ENCODE measurements around the gene NCLN. TPM values are rescaled to one million over a fixed set of nuclear protein-coding genes. Genes with fewer than 3 reads are reported as not detected.

The NCLN gene
- total RNA-seq, 2 experiments from 2014 or later = 55.9 to 56.8 TPM

GRCh38 chr19:3176715-3177501, 8.8 kb upstream of the NCLN start:
- POLR2A ChIA-PET = no interaction called here
- CTCF ChIA-PET = interaction anchor here (0.9 kb wide), 1 partner anchor 15 kb away, joined by 3 read pairs; no protein-coding TSS in a partner anchor
- ATAC-seq = peak; percentile 63

GRCh38 chr19:3178377-3178972, 7.3 kb upstream of the NCLN start, which contains the start of gene S1PR4:
Gene S1PR4, plus strand, starts transcription at chr19:3178769. Its CDS starts 24 bp downstream, at chr19:3178793.
- Mint-ChIP-seq H3K27me3 (no peaks in the 10 kb centered on the region), H3K4me1 (ENCODE audit: low read depth) (peaks cover 28% of the 10 kb centered on the region), H3K27ac (peak within 1 kb of the TSS; percentile 95), H3K4me3 (peak within 1 kb of the TSS; percentile 89), H3K36me3 (ENCODE audit: low read depth) (peaks cover 30% of the 10 kb centered on the region), H3K9me3 (no peaks in the 10 kb centered on the region)
- intact Hi-C loops (cut with micrococcal nuclease) = no loop called here
- no peak for TF ChIP-seq CTCF (IDR thresholded peaks at IDR 0.05)
- ChIA-PET CTCF (interaction anchor here (1.3 kb wide), 1 partner anchor 228 kb away, joined by 3 read pairs; no protein-coding TSS in a partner anchor), POLR2A (interaction anchor here (1.4 to 1.7 kb wide), 2 partner anchors 23 to 121 kb away, joined by 3 to 5 read pairs; no protein-coding TSS in a partner anchor)
- DNase-seq (peak; percentile 82), ATAC-seq (peak; percentile 75)

More at GRCh38 chr19:3176715-3177501, 8.8 kb upstream of the NCLN start:
- H3K4me3 Mint-ChIP-seq = peak overlapping the region; percentile 69
- peak overlapping the region; percentile 85 for H3K27ac Mint-ChIP-seq
- H3K27me3 Mint-ChIP-seq = no peaks in the 10 kb centered on the region
- peaks cover 19% of the 10 kb centered on the region for H3K4me1 Mint-ChIP-seq (ENCODE audit: low read depth)
- TF ChIP-seq CTCF (IDR thresholded peaks at IDR 0.05) = no peak
- peaks cover 24% of the 10 kb centered on the region for H3K36me3 Mint-ChIP-seq (ENCODE audit: low read depth)
- intact Hi-C loops (cut with micrococcal nuclease) = no loop called here
- DNase-seq = peak; percentile 83
- no peaks in the 10 kb centered on the region for H3K9me3 Mint-ChIP-seq

- Mint-ChIP-seq H3K36me3 (ENCODE audit: low read depth) (peaks cover 34% of the 10 kb centered on the region), H3K27me3 (no peaks in the 10 kb centered on the region), H3K4me1 (ENCODE audit: low read depth) (peaks cover 34% of the 10 kb centered on the region), H3K9me3 (no peaks in the 10 kb centered on the region), H3K27ac (peak overlapping the region; percentile 95), H3K4me3 (peak overlapping the region; percentile 89)
- DNase-seq (peak; percentile 55), ATAC-seq (peak; percentile 6)
- intact Hi-C loops (cut with micrococcal nuclease) = no loop called here
- ChIA-PET POLR2A (interaction anchor here (1.1 to 1.7 kb wide), 6 partner anchors 8 to 121 kb away, joined by 3 to 5 read pairs (median 3); partner anchors contain the start of genes GNA11 and TLE5), CTCF (interaction anchor here (1.3 kb wide), 1 partner anchor 229 kb away, joined by 3 read pairs; no protein-coding TSS in a partner anchor)
- no peak for TF ChIP-seq CTCF (IDR thresholded peaks at IDR 0.05)
Observed at GRCh38 chr19:3178973-3179738, 6.6 kb upstream of the NCLN start.

- Mint-ChIP-seq H3K27ac (peak overlapping the region; percentile 95), H3K4me1 (ENCODE audit: low read depth) (peaks cover 40% of the 10 kb centered on the region), H3K9me3 (no peaks in the 10 kb centered on the region), H3K27me3 (no peaks in the 10 kb centered on the region), H3K36me3 (ENCODE audit: low read depth) (peaks cover 37% of the 10 kb centered on the region), H3K4me3 (peak overlapping the region; percentile 89)
- ATAC-seq (peak; percentile 12), DNase-seq (peak; percentile 70)
- POLR2A ChIA-PET = interaction anchor here (0.6 to 1.7 kb wide), 7 partner anchors 9 to 122 kb away, joined by 3 to 5 read pairs (median 3); partner anchors contain the start of genes GNA11 and TLE5
- TF ChIP-seq CTCF (IDR thresholded peaks at IDR 0.05) = no peak
- intact Hi-C loops (cut with micrococcal nuclease) = no loop called here
- CTCF ChIA-PET = interaction anchor here (1.3 kb wide), 1 partner anchor 229 kb away, joined by 3 read pairs; no protein-coding TSS in a partner anchor
Observed at GRCh38 chr19:3179739-3180293, 5.9 kb upstream of the NCLN start.
